Muscle of arm (tissue), 12 donors: ENCODE measurements around the gene GUCY1A1. TPM values are rescaled to one million over a fixed set of nuclear protein-coding genes. Genes with fewer than 3 reads are reported as not detected.

Experiments used
- DNase-seq: peaks from one replicate; pipeline ENCODE4 v3.0.0-alpha.2; 2013
- polyA plus RNA-seq, 12 donors: library from polyadenylated mRNA; unstranded; fragments of 120-200 nt; gene quantifications; one replicate each; pipeline ENCODE4 v1.2.1, GENCODE V29; 2013; ENCODE audit not compliant: insufficient read length in 12 of 12

GUCY1A1 gene
- polyA plus RNA-seq, 12 donors, result 12.9 to 28.7 (median 15.6) TPM; not detected in 1

- no peak for DNase-seq
Observed at GRCh38 chr4:155690044-155690837, 23.6 kb downstream of the GUCY1A1 start.

GRCh38 chr4:155692361-155692760 lies 25.7 kb downstream of the GUCY1A1 start:
- no peak for DNase-seq

- no peak for DNase-seq
Observed at GRCh38 chr4:155693015-155693663, 26.5 kb downstream of the GUCY1A1 start.

- DNase-seq, result no peak
Observed at GRCh38 chr4:155694100-155694785, 27.6 kb downstream of the GUCY1A1 start.

GRCh38 chr4:155696226-155696625 lies 29.6 kb downstream of the GUCY1A1 start:
- no peak for DNase-seq

- no peak for DNase-seq
Observed at GRCh38 chr4:155696726-155697125, 30.1 kb downstream of the GUCY1A1 start.

GRCh38 chr4:155701827-155702226 lies 35.2 kb downstream of the GUCY1A1 start:
- no peak for DNase-seq

GRCh38 chr4:155703486-155704247 lies 37.0 kb downstream of the GUCY1A1 start:
- DNase-seq, result no peak

GRCh38 chr4:155704841-155705404 lies 38.3 kb downstream of the GUCY1A1 start:
- no peak for DNase-seq

- peak; percentile 9 for DNase-seq
Observed at GRCh38 chr4:155705664-155706063, 39.0 kb downstream of the GUCY1A1 start.

GRCh38 chr4:155706147-155706546 lies 39.5 kb downstream of the GUCY1A1 start:
- no peak for DNase-seq

- DNase-seq, result no peak
Observed at GRCh38 chr4:155707251-155707650, 40.6 kb downstream of the GUCY1A1 start.

- no peak for DNase-seq
Observed at GRCh38 chr4:155708782-155709181, 42.1 kb downstream of the GUCY1A1 start.

GRCh38 chr4:155709918-155710317 lies 43.3 kb downstream of the GUCY1A1 start:
- DNase-seq, result no peak

GRCh38 chr4:155711556-155711955 lies 44.9 kb downstream of the GUCY1A1 start:
- DNase-seq, result no peak

GRCh38 chr4:155712846-155713245 lies 46.2 kb downstream of the GUCY1A1 start:
- no peak for DNase-seq

GRCh38 chr4:155713911-155714310 lies 47.3 kb downstream of the GUCY1A1 start:
- no peak for DNase-seq

GRCh38 chr4:155722336-155722735 lies 55.7 kb downstream of the GUCY1A1 start:
- DNase-seq, result no peak

- no peak for DNase-seq
Observed at GRCh38 chr4:155722816-155723499, 56.3 kb downstream of the GUCY1A1 start.

GRCh38 chr4:155724731-155725130 lies 58.1 kb downstream of the GUCY1A1 start:
- DNase-seq, result no peak

GRCh38 chr4:155734065-155734464 lies 67.4 kb downstream of the GUCY1A1 start:
- no peak for DNase-seq
